ENCODE data around the gene ANXA2. TPM values are rescaled to one million over a fixed set of nuclear protein-coding genes. Genes with fewer than 3 reads are reported as not detected.

The ANXA2 gene
- total RNA-seq: 100 to 1,000 TPM; 487 to 718 (median 620) TPM

DNA sequence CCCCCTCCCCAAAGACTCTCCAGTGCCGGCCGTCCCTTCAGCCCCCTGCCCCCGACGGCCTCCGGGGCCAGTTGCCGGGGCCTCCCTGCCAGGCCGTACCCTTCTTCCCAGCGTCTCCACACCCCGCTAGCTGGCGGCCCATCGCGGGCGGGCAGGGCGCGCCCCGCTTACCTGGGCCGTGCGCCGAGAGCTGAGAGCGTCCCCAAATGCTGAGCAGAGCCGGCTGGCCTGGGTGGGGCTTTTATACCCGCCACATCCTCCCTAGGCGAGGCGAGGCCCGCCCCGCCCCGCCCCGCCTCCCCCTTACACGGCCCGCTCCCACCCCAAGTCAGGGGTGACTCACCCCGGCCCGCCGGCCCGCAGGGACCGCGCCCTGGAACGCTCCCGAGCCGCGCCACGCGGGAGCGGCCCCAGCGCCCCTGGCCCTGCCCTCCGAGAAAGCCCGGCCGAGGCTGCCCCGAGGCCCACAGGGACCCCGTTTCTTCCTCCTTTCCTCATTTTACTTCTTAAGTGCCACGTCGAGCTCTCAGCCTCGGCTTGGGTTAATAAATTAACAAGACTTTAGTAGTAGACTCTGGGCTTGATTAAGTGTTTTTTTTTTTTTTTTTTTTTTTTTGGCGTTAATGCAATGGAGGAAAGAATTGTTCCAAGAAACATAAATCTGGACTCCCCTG, at the start of gene ANXA2:
Gene ANXA2, minus strand, starts transcription at position 215 of the 674 bp plus-strand sequence. CDS start 11,911 bp downstream, outside the sequence.
- DNase-seq: peak; percentile 92
- Histone ChIP-seq H3K4me3 (peak within 1 kb of the TSS; percentile 79 to 94 (median 87)), H3K4me1 (peaks cover 21 to 63% (median 52%) of the 10 kb centered on the region in 4 donors), H3K27me3 (no peaks in the 10 kb centered on the region), H3K27ac (peak within 1 kb of the TSS; percentile 97 to 99 (median 98)), H3K9me3 (no peaks in the 10 kb centered on the region), H3K36me3 (peaks cover 0 to 5% (median 0%) of the 10 kb centered on the region in 4 donors)
- 0% methylated on average over 31 of the region's 53 CpGs; no CpG with 5 or more reads in 1 of the 2 donors for WGBS, 2 donors (ENCODE audit: low coverage in 1 of 2)
- TF ChIP-seq EP300 (IDR thresholded peaks at IDR 0.05; ENCODE audit: low read depth): peak; percentile 62
- TF ChIP-seq POLR2A (IDR thresholded peaks at IDR 0.05): peak; percentile 98
- TF ChIP-seq, protein P1, sequence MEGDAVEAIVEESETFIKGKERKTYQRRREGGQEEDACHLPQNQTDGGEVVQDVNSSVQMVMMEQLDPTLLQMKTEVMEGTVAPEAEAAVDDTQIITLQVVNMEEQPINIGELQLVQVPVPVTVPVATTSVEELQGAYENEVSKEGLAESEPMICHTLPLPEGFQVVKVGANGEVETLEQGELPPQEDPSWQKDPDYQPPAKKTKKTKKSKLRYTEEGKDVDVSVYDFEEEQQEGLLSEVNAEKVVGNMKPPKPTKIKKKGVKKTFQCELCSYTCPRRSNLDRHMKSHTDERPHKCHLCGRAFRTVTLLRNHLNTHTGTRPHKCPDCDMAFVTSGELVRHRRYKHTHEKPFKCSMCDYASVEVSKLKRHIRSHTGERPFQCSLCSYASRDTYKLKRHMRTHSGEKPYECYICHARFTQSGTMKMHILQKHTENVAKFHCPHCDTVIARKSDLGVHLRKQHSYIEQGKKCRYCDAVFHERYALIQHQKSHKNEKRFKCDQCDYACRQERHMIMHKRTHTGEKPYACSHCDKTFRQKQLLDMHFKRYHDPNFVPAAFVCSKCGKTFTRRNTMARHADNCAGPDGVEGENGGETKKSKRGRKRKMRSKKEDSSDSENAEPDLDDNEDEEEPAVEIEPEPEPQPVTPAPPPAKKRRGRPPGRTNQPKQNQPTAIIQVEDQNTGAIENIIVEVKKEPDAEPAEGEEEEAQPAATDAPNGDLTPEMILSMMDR (IDR thresholded peaks at IDR 0.05): no peak
- TF ChIP-seq POLR2AphosphoS5 (IDR thresholded peaks at IDR 0.05): peak; percentile 98 to 99 (median 99)
- in situ Hi-C loops (cut with MboI; ENCODE audit: low pct_ligation_motif_present in 1 of 4, low pct_unique_long_range_greater_than_20kb in 1 of 4, low sequenced_read_pairs in 3 of 4) (no loop called here), intact Hi-C loops (cut with DNase I; ENCODE audit: low total_unique reads) (no loop called here)

DNA sequence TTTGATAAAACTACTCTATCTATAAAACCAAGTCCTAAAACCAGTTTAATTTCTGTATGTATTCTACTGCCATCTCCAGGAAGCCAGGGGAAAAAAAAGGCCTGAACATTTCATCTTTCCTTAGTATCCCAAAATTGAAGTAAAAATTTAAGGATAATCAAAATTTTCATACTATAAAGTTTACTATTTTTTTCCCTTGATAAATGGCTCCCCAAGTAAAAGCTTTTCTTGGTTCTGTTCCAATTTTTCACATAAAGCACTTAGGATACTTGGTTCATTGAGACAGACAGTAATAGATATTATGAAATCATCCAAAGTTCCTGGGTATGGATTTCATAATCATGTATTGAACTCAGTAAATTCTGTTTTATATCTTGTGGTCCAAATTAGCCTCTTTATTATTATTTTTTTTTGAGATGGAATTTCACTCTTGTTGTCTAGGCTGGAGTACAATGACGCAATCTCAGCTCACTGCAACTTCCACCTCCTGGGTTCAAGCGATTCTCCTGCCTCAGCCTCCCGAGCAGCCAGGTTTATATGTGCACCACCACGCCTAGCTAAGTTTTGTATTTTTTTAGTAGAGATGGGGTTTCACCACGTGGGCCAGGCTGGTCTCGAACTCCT, 46.6 kb upstream of the ANXA2 start:
- H3K4me3 ChIP-seq: no peak overlapping the region
- 86 to 88% methylated on average over 3 to 6 of the region's 6 CpGs for WGBS, 2 donors (ENCODE audit: low coverage in 1 of 2)
- H3K4me1 ChIP-seq: peaks cover 0 to 28% (median 9%) of the 10 kb centered on the region in 4 donors
- no peak for DNase-seq
- H3K27ac ChIP-seq: no peak overlapping the region
- in situ Hi-C loops (cut with MboI; ENCODE audit: low pct_ligation_motif_present in 1 of 4, low pct_unique_long_range_greater_than_20kb in 1 of 4, low sequenced_read_pairs in 3 of 4) (loop anchor here in 1 of 4 donors (10.0 kb wide), 1 partner anchor 90 kb away; no protein-coding TSS in a partner anchor), intact Hi-C loops (cut with DNase I; ENCODE audit: low total_unique reads) (no loop called here)
- TF ChIP-seq, protein P1 (IDR thresholded peaks at IDR 0.05): peak; percentile 40 to 57 (median 54)
- no peak for TF ChIP-seq POLR2AphosphoS5 (IDR thresholded peaks at IDR 0.05)
- peaks cover 0 to 24% (median 7%) of the 10 kb centered on the region in 4 donors for H3K36me3 ChIP-seq
- no peaks in the 10 kb centered on the region for H3K9me3 ChIP-seq
- no peaks in the 10 kb centered on the region for H3K27me3 ChIP-seq

DNA sequence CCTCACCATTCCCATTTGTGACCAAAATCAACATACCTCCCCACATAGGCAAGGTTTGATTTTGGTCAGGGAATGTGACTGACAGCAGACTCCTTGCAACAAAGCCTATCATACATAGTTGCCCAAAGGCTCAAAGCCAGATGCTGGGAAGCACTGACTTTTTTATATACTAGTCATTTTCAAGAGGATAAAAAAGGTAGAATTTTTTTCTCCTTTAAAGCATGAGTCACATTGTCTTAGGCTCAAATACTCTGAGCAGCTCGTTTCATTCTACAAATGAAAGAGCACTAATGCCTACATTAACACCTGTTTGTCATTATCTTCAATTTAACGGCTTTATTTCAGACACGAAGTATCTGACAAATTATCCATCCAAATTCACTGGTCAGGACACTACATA, 45.0 kb upstream of the ANXA2 start:
- 73 to 74% methylated on average over 3 of the region's 3 CpGs for WGBS, 2 donors (ENCODE audit: low coverage in 1 of 2)

More for the DNA sequence above, 45.0 kb upstream of the ANXA2 start:
- Histone ChIP-seq H3K9me3 (no peaks in the 10 kb centered on the region), H3K36me3 (peaks cover 0 to 12% (median 2%) of the 10 kb centered on the region in 4 donors), H3K27me3 (no peaks in the 10 kb centered on the region), H3K4me1 (peaks cover 0 to 28% (median 9%) of the 10 kb centered on the region in 4 donors), H3K4me3 (no peak overlapping the region), H3K27ac (peak overlapping the region in 3 of 4 donors; percentile 31 to 57 (median 44))
- DNase-seq: no peak
- intact Hi-C loops (cut with DNase I; ENCODE audit: low total_unique reads) (no loop called here), in situ Hi-C loops (cut with MboI; ENCODE audit: low pct_ligation_motif_present in 1 of 4, low pct_unique_long_range_greater_than_20kb in 1 of 4, low sequenced_read_pairs in 3 of 4) (loop anchor here in 1 of 4 donors (10.0 kb wide), 1 partner anchor 88 kb away; no protein-coding TSS in a partner anchor)
- no peak for TF ChIP-seq POLR2AphosphoS5 (IDR thresholded peaks at IDR 0.05)
- TF ChIP-seq, protein P1 (IDR thresholded peaks at IDR 0.05): no peak
- TF ChIP-seq POLR2A (IDR thresholded peaks at IDR 0.05): no peak
- no peak for TF ChIP-seq EP300 (IDR thresholded peaks at IDR 0.05; ENCODE audit: low read depth)

Measured in transverse colon (tissue), 4 donors.